HepG2 (cell line): ENCODE measurements around the gene PROK2. TPM values are rescaled to one million over a fixed set of nuclear protein-coding genes. Genes with fewer than 3 reads are reported as not detected.

ENCODE experiments used
- HDAC1 ChIP-seq: sonication (generic); formaldehyde crosslinking; IDR thresholded peaks from 2 replicates; pipeline ENCODE4 v1.5.1; 2020; ENCODE audit warnings: mild to moderate bottlenecking, missing genetic modification reagents
- HNRNPLL ChIP-seq: fragments of 200-400 bp; formaldehyde crosslinking; IDR thresholded peaks from 2 replicates; pipeline ENCODE4 v1.6.1; 2017; ENCODE audit warnings: mild to moderate bottlenecking, low read depth, low read length; ENCODE audit not compliant: poor library complexity, severe bottlenecking
- KDM4B ChIP-seq: sonication (generic); formaldehyde crosslinking; IDR thresholded peaks from 2 replicates; pipeline ENCODE4 v1.4.0; 2020; ENCODE audit warnings: missing genetic modification reagents
- NRL ChIP-seq: sonication (generic); formaldehyde crosslinking; IDR thresholded peaks from 2 replicates; pipeline ENCODE4 v1.5.0; 2020; ENCODE audit warnings: missing genetic modification reagents, mild to moderate bottlenecking, moderate library complexity, borderline replicate concordance
- PAXIP1 ChIP-seq: sonication (generic); formaldehyde crosslinking; conservative IDR thresholded peaks from 2 replicates; pipeline ENCODE4 v1.4.0; 2020; ENCODE audit warnings: mild to moderate bottlenecking, missing genetic modification reagents, moderate library complexity
- PHF20 ChIP-seq: sonication (generic); formaldehyde crosslinking; IDR thresholded peaks from 2 replicates; pipeline ENCODE4 v1.5.0; 2020; ENCODE audit warnings: mild to moderate bottlenecking, missing genetic modification reagents
- RXRA ChIP-seq: sonication (generic); formaldehyde crosslinking; IDR thresholded peaks from 2 replicates; pipeline ENCODE4 v1.5.1; 2020; ENCODE audit warnings: missing genetic modification reagents
- ZFAT ChIP-seq: sonication (generic); formaldehyde crosslinking; conservative IDR thresholded peaks from 2 replicates; pipeline ENCODE4 v1.8.1; 2023; ENCODE audit warnings: missing genetic modification reagents, inconsistent platforms
- ZNF3 ChIP-seq: IDR thresholded peaks from 2 replicates; pipeline ENCODE4 v1.7.0; 2017; ENCODE audit warnings: inconsistent platforms
- ZNF326 ChIP-seq: sonication (generic); formaldehyde crosslinking; IDR thresholded peaks from 2 replicates; pipeline ENCODE4 v1.4.0; 2020; ENCODE audit warnings: missing genetic modification reagents, borderline replicate concordance
- ZNF414 ChIP-seq: sonication (generic); formaldehyde crosslinking; IDR thresholded peaks from 2 replicates; pipeline ENCODE4 v1.5.0; 2020; ENCODE audit warnings: missing genetic modification reagents
- ZNF652 ChIP-seq: IDR thresholded peaks from 2 replicates; pipeline ENCODE4 v1.6.1; 2016; ENCODE audit warnings: low read depth, borderline replicate concordance
- ZNF687 ChIP-seq: sonication (generic); formaldehyde crosslinking; IDR thresholded peaks from 2 replicates; pipeline ENCODE4 v1.5.1; 2020; ENCODE audit warnings: mild to moderate bottlenecking, missing genetic modification reagents, moderate library complexity
- polyA plus RNA-seq, 8 experiments: library from polyadenylated mRNA; depleted of rRNA in 3 of 8; stranded (reverse) in 7 of 8; unstranded in 1 of 8; fragments of >200 nt; fragmentation: Illumina TruSeq in 4 of 8; extraction: Trizol in 4 of 8; gene quantifications; 2 replicates each; pipeline versions ENCODE4 v1.2.1 to v1.2.3, GENCODE V29; 2011 to 2016; ENCODE audit warnings: low read depth in 4 of 8, missing spikeins in 1 of 8, mixed read lengths in 1 of 8; ENCODE audit not compliant: insufficient read depth in 1 of 8
- total RNA-seq, 5 experiments: library from RNA; depleted of rRNA; stranded (reverse); fragments of >200 nt; fragmentation: Illumina TruSeq; extraction: Trizol; gene quantifications; 2 replicates each; pipeline ENCODE4 v1.2.3, GENCODE V29; 2016; ENCODE audit warnings: low read depth in 1 of 5
- TF ChIP-seq, protein P1 (sequence below): sonication (generic); formaldehyde crosslinking; IDR thresholded peaks from 2 replicates; pipeline ENCODE4 v1.8.0; 2022; ENCODE audit warnings: mild to moderate bottlenecking, missing genetic modification reagents, moderate library complexity
- TF ChIP-seq, protein P2 (sequence below): IDR thresholded peaks from 2 replicates; pipeline ENCODE4 v1.6.1; 2016; ENCODE audit warnings: low read depth
- TF ChIP-seq, protein P3 (sequence below): sonication (generic); formaldehyde crosslinking; IDR thresholded peaks from 2 replicates; pipeline ENCODE4 v1.4.0; 2020; ENCODE audit warnings: mild to moderate bottlenecking, missing genetic modification reagents

Gene PROK2
- total and polyA plus RNA-seq, 2 of the 13 experiments (the other 11 are each of a cell fraction or from before 2014, with no cell fraction given): not detected

DNA sequence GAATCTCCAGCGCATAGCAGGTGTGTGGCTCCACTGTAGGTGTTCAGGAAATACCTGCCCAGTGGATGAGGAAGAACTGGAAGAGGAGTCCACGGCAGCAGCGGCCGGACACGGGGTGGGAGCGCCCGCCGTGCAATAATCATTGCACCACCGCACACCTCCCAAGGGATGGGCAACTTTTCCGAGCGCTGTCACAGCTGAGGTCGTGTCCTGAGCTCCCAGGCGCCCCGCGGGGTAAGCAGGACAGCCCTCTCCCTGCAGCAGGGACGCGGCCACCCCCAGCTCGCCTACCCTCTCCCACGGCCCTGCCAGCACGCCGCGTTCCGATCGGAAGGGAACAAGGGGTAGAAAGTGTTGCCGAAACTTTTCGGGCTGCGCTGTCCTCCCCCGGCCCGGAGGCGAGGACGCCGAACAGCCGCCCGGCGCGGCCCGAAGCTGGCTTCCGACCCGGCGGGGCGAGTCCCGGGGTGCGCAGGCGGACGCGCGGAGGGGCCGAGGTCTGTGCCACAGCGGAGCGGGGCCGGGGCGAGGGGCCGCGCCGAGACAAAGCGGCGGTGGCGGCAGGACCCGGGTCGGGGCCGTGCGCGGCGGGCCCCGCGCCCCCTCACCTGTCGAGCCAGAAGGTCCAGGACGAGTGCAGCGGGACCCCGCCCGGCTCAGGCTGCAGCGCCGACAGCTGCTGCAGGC is 60.2 kb downstream of the PROK2 start (continued):
- TF ChIP-seq ZNF652: no peak
- no peak for TF ChIP-seq NRL (CRISPR knock-in tag)
- no peak for TF ChIP-seq PHF20 (CRISPR knock-in tag)
- TF ChIP-seq RXRA (CRISPR knock-in tag): 0 out of 2 replicates have a peak, but pooled peaks have one; percentile 43
- no peak for TF ChIP-seq ZNF414
- TF ChIP-seq ZNF687 (CRISPR knock-in tag): peak; percentile 44
- TF ChIP-seq HNRNPLL: peak; percentile 31
- no peak for TF ChIP-seq ZFAT (CRISPR knock-in tag)
- TF ChIP-seq ZNF3 (CRISPR knock-in tag): no peak
- TF ChIP-seq, protein P1, sequence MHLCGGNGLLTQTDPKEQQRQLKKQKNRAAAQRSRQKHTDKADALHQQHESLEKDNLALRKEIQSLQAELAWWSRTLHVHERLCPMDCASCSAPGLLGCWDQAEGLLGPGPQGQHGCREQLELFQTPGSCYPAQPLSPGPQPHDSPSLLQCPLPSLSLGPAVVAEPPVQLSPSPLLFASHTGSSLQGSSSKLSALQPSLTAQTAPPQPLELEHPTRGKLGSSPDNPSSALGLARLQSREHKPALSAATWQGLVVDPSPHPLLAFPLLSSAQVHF (CRISPR knock-in tag): no peak
- no peak for TF ChIP-seq PAXIP1 (CRISPR knock-in tag)
- no peak; the same call in 1 of the 2 replicates for TF ChIP-seq HDAC1 (CRISPR knock-in tag)
- TF ChIP-seq, protein P2, sequence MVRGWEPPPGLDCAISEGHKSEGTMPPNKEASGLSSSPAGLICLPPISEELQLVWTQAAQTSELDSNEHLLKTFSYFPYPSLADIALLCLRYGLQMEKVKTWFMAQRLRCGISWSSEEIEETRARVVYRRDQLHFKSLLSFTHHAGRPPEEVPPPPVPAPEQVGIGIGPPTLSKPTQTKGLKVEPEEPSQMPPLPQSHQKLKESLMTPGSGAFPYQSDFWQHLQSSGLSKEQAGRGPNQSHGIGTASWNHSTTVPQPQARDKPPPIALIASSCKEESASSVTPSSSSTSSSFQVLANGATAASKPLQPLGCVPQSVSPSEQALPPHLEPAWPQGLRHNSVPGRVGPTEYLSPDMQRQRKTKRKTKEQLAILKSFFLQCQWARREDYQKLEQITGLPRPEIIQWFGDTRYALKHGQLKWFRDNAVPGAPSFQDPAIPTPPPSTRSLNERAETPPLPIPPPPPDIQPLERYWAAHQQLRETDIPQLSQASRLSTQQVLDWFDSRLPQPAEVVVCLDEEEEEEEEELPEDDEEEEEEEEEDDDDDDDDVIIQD (CRISPR knock-in tag): no peak
- no peak for TF ChIP-seq KDM4B
- TF ChIP-seq ZNF326: no peak
- TF ChIP-seq, protein P3, sequence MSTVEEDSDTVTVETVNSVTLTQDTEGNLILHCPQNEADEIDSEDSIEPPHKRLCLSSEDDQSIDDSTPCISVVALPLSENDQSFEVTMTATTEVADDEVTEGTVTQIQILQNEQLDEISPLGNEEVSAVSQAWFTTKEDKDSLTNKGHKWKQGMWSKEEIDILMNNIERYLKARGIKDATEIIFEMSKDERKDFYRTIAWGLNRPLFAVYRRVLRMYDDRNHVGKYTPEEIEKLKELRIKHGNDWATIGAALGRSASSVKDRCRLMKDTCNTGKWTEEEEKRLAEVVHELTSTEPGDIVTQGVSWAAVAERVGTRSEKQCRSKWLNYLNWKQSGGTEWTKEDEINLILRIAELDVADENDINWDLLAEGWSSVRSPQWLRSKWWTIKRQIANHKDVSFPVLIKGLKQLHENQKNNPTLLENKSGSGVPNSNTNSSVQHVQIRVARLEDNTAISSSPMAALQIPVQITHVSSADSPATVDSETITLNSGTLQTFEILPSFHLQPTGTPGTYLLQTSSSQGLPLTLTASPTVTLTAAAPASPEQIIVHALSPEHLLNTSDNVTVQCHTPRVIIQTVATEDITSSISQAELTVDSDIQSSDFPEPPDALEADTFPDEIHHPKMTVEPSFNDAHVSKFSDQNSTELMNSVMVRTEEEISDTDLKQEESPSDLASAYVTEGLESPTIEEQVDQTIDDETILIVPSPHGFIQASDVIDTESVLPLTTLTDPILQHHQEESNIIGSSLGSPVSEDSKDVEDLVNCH (CRISPR knock-in tag): no peak
